SJSA1 (cell line): ENCODE results near the gene ATRNL1. TPM values are rescaled to one million over a fixed set of nuclear protein-coding genes. Genes with fewer than 3 reads are reported as not detected.
"Not testable (repeated sequence)": the region's sequence is repeated elsewhere in the genome, so short reads cannot be mapped to it uniquely, and the experiment has no call there.

ENCODE experiments used
- DNase-seq, 2 experiments: peaks; one replicate each; pipeline ENCODE4 v3.0.0-alpha.2; 2015 to 2020; ENCODE audit warnings: low spot score in 2 of 2, low read depth in 1 of 2
- H3K27ac ChIP-seq: fragments of 250-450 bp; sonication (Bioruptor Pico); 2 replicates; pipeline ENCODE4 v1.5.1; 2020; ENCODE audit warnings: mild to moderate bottlenecking, moderate library complexity
- H3K27me3 ChIP-seq: fragments of 250-450 bp; sonication (Bioruptor Pico); replicated peaks from 2 replicates; pipeline ENCODE4 v1.5.1; 2020; ENCODE audit warnings: mild to moderate bottlenecking, moderate library complexity
- H3K36me3 ChIP-seq: fragments of 250-450 bp; sonication (Bioruptor Pico); 2 replicates; pipeline ENCODE4 v1.5.1; 2020; ENCODE audit warnings: mild to moderate bottlenecking
- H3K4me1 ChIP-seq: fragments of 250-450 bp; sonication (Bioruptor Pico); replicated peaks from 2 replicates; pipeline ENCODE4 v1.6.1; 2021; ENCODE audit warnings: mild to moderate bottlenecking
- H3K4me3 ChIP-seq: fragments of 250-450 bp; sonication (Bioruptor Pico); 2 replicates; pipeline ENCODE4 v1.5.1; 2020; ENCODE audit warnings: mild to moderate bottlenecking
- H3K9me3 ChIP-seq: fragments of 250-450 bp; sonication (Bioruptor Pico); replicated peaks from 2 replicates; pipeline ENCODE4 v1.5.1; 2020; ENCODE audit warnings: mild to moderate bottlenecking
- total RNA-seq: library from RNA; depleted of rRNA; stranded (reverse); fragments of >200 nt; shearing (Covaris generic); gene quantifications from 2 replicates; pipeline ENCODE4 v1.2.3, GENCODE V29; 2014

ATRNL1 gene
- total RNA-seq, 1 experiment from 2014 or later, result 32.1 TPM

- peak overlapping the region; percentile 28 for H3K4me3 ChIP-seq
- not testable (repeated sequence) for H3K9me3 ChIP-seq, H3K4me1 ChIP-seq, H3K27ac ChIP-seq, H3K27me3 ChIP-seq, DNase-seq, H3K36me3 ChIP-seq
These were observed 114.1 kb downstream of the ATRNL1 start for GRCh38 chr10:115207276-115207675.

- H3K27me3 ChIP-seq, result no peaks in the 10 kb centered on the region
- no peaks in the 10 kb centered on the region for H3K36me3 ChIP-seq
- no peaks in the 10 kb centered on the region for H3K9me3 ChIP-seq
- no peak overlapping the region for H3K4me3 ChIP-seq
- H3K27ac ChIP-seq, result no peak overlapping the region
- H3K4me1 ChIP-seq, result 0 out of 2 replicates have a peak, but pooled peaks cover 5% of the 10 kb centered on the region
- no peak for DNase-seq
These were observed 116.0 kb downstream of the ATRNL1 start for GRCh38 chr10:115209133-115209532.

- Histone ChIP-seq H3K27ac (no peak overlapping the region), H3K36me3 (no peaks in the 10 kb centered on the region), H3K4me3 (no peak overlapping the region), H3K9me3 (no peaks in the 10 kb centered on the region), H3K27me3 (no peaks in the 10 kb centered on the region), H3K4me1 (no peaks in the 10 kb centered on the region)
- DNase-seq, result no peak
These were observed 121.7 kb downstream of the ATRNL1 start for GRCh38 chr10:115214829-115215228.

- Histone ChIP-seq H3K27me3 (no peaks in the 10 kb centered on the region), H3K27ac (no peak overlapping the region), H3K4me1 (no peaks in the 10 kb centered on the region), H3K9me3 (no peaks in the 10 kb centered on the region), H3K36me3 (no peaks in the 10 kb centered on the region), H3K4me3 (no peak overlapping the region)
- DNase-seq, result no peak
These were observed 126.0 kb downstream of the ATRNL1 start for GRCh38 chr10:115219203-115219602.

GRCh38 chr10:115222039-115222438, 128.9 kb downstream of the ATRNL1 start:
- Histone ChIP-seq H3K4me3 (no peak overlapping the region), H3K36me3 (no peaks in the 10 kb centered on the region), H3K4me1 (no peaks in the 10 kb centered on the region), H3K9me3 (no peaks in the 10 kb centered on the region), H3K27ac (no peak overlapping the region), H3K27me3 (no peaks in the 10 kb centered on the region)
- DNase-seq, result no peak

GRCh38 chr10:115239761-115240160, 146.6 kb downstream of the ATRNL1 start:
- 0 out of 2 replicates have a peak, but pooled peaks cover 2% of the 10 kb centered on the region for H3K27me3 ChIP-seq
- DNase-seq, result no peak
- H3K27ac ChIP-seq, result no peak overlapping the region
- no peaks in the 10 kb centered on the region for H3K36me3 ChIP-seq
- H3K9me3 ChIP-seq, result no peaks in the 10 kb centered on the region
- no peaks in the 10 kb centered on the region for H3K4me1 ChIP-seq
- no peak overlapping the region for H3K4me3 ChIP-seq

- DNase-seq, result no peak
- Histone ChIP-seq H3K9me3 (no peaks in the 10 kb centered on the region), H3K4me3 (no peak overlapping the region), H3K27me3 (no peaks in the 10 kb centered on the region), H3K36me3 (no peaks in the 10 kb centered on the region), H3K4me1 (no peaks in the 10 kb centered on the region), H3K27ac (no peak overlapping the region)
These were observed 157.6 kb downstream of the ATRNL1 start for GRCh38 chr10:115250784-115251183.

- not testable (repeated sequence) for H3K4me1 ChIP-seq, H3K27ac ChIP-seq, H3K4me3 ChIP-seq, H3K27me3 ChIP-seq, H3K9me3 ChIP-seq, H3K36me3 ChIP-seq, DNase-seq
These were observed 160.6 kb downstream of the ATRNL1 start for GRCh38 chr10:115253765-115254164.

GRCh38 chr10:115272482-115272881, 179.3 kb downstream of the ATRNL1 start:
- Histone ChIP-seq H3K27ac (no peak overlapping the region), H3K4me3 (no peak overlapping the region), H3K27me3 (no peaks in the 10 kb centered on the region), H3K36me3 (no peaks in the 10 kb centered on the region), H3K4me1 (no peaks in the 10 kb centered on the region), H3K9me3 (no peaks in the 10 kb centered on the region)
- DNase-seq, result no peak

GRCh38 chr10:115278294-115278693, 185.1 kb downstream of the ATRNL1 start:
- Histone ChIP-seq H3K9me3 (no peaks in the 10 kb centered on the region), H3K4me3 (no peak overlapping the region), H3K4me1 (no peaks in the 10 kb centered on the region), H3K27me3 (no peaks in the 10 kb centered on the region), H3K27ac (no peak overlapping the region), H3K36me3 (no peaks in the 10 kb centered on the region)
- no peak for DNase-seq

- Histone ChIP-seq H3K4me3 (no peak overlapping the region), H3K9me3 (no peaks in the 10 kb centered on the region)
These were observed 202.1 kb downstream of the ATRNL1 start for GRCh38 chr10:115295213-115295805.

GRCh38 chr10:115300080-115300479, 206.9 kb downstream of the ATRNL1 start:
- Histone ChIP-seq H3K36me3 (no peaks in the 10 kb centered on the region), H3K9me3 (no peaks in the 10 kb centered on the region), H3K4me1 (no peaks in the 10 kb centered on the region), H3K27ac (no peak overlapping the region), H3K4me3 (no peak overlapping the region), H3K27me3 (no peaks in the 10 kb centered on the region)
- DNase-seq, result no peak

More at GRCh38 chr10:115295213-115295805, 202.1 kb downstream of the ATRNL1 start:
- Histone ChIP-seq H3K27ac (no peak overlapping the region), H3K27me3 (no peaks in the 10 kb centered on the region), H3K4me1 (no peaks in the 10 kb centered on the region), H3K36me3 (no peaks in the 10 kb centered on the region)
- DNase-seq, result no peak

- H3K4me3 ChIP-seq, H3K36me3 ChIP-seq, H3K9me3 ChIP-seq, H3K27ac ChIP-seq, DNase-seq, H3K27me3 ChIP-seq, H3K4me1 ChIP-seq: not testable (repeated sequence)
These were observed 226.5 kb downstream of the ATRNL1 start for GRCh38 chr10:115319669-115320068.

GRCh38 chr10:115321360-115321759, 228.2 kb downstream of the ATRNL1 start:
- DNase-seq, result no peak
- H3K27me3 ChIP-seq, result no peaks in the 10 kb centered on the region
- no peaks in the 10 kb centered on the region for H3K4me1 ChIP-seq
- no peaks in the 10 kb centered on the region for H3K36me3 ChIP-seq
- no peak overlapping the region for H3K4me3 ChIP-seq
- no peaks in the 10 kb centered on the region for H3K9me3 ChIP-seq
- H3K27ac ChIP-seq, result no peak overlapping the region

- DNase-seq, result no peak
- Histone ChIP-seq H3K36me3 (no peaks in the 10 kb centered on the region), H3K27ac (no peak overlapping the region), H3K27me3 (no peaks in the 10 kb centered on the region), H3K4me1 (no peaks in the 10 kb centered on the region), H3K4me3 (no peak overlapping the region), H3K9me3 (no peaks in the 10 kb centered on the region)
These were observed 235.2 kb downstream of the ATRNL1 start for GRCh38 chr10:115328331-115328730.
